Keratinocyte (primary cell): Measurements from ENCODE around the gene RCAN2. TPM values are rescaled to one million over a fixed set of nuclear protein-coding genes. Genes with fewer than 3 reads are reported as not detected.

Experiments
- DNase-seq: peaks from one replicate; pipeline ENCODE4 v3.0.0-alpha.2; 2011; ENCODE audit warnings: low read depth, missing footprints, low spot score
- FAIRE-seq: peaks from 2 replicates; lab custom pipeline; 2011; peaks lifted over from hg19 to GRCh38; lab: Jason Lieb, UNC
- H2AFZ ChIP-seq: 2 replicates; pipeline ENCODE4 v1.6.0; 2012; ENCODE audit warnings: low read length, control low read depth, inconsistent platforms; ENCODE audit not compliant: control insufficient read depth
- H3K27ac ChIP-seq: 2 replicates; pipeline ENCODE4 v1.5.1; 2011; ENCODE audit warnings: low read length; ENCODE audit not compliant: control insufficient read depth, insufficient read depth
- H3K27me3 ChIP-seq: 3 replicates; pipeline ENCODE4 v1.6.0; 2011; ENCODE audit warnings: low read length; ENCODE audit not compliant: control insufficient read depth, insufficient read depth; ENCODE audit errors: extremely low read depth
- H3K36me3 ChIP-seq, 2 experiments: 2 replicates in 1 of 2; 3 replicates in 1 of 2; pipeline ENCODE4 v1.5.1; 2011; ENCODE audit warnings: low read length in 2 of 2, mild to moderate bottlenecking in 1 of 2; ENCODE audit not compliant: control insufficient read depth in 2 of 2, insufficient read depth in 2 of 2; ENCODE audit errors: extremely low read depth in 1 of 2
- H3K4me1 ChIP-seq: 3 replicates; pipeline ENCODE4 v1.5.1; 2011; ENCODE audit warnings: low read length; ENCODE audit not compliant: control insufficient read depth, insufficient read depth; ENCODE audit errors: extremely low read depth
- H3K4me2 ChIP-seq: 3 replicates; pipeline ENCODE4 v1.6.0; 2011; ENCODE audit warnings: low read depth, low read length; ENCODE audit not compliant: control insufficient read depth, insufficient read depth; ENCODE audit errors: extremely low read depth
- H3K4me3 ChIP-seq, 3 experiments: fragments of 200-600 bp in 1 of 3; sonication (generic) in 1 of 3; 2 replicates in 2 of 3; 3 replicates in 1 of 3; pipeline ENCODE4 v1.5.1; 2011 to 2016; ENCODE audit warnings: low read length in 3 of 3, mild to moderate bottlenecking in 3 of 3, control low read depth in 2 of 3, inconsistent platforms in 1 of 3, low read depth in 1 of 3, mixed read lengths in 1 of 3, mixed run types in 1 of 3, moderate library complexity in 1 of 3; ENCODE audit not compliant: control insufficient read depth in 2 of 3, insufficient read depth in 2 of 3; ENCODE audit errors: extremely low read depth in 1 of 3
- H3K79me2 ChIP-seq: 2 replicates; pipeline ENCODE4 v1.6.0; 2012; ENCODE audit warnings: low read length; ENCODE audit not compliant: control insufficient read depth, insufficient read depth
- H3K9ac ChIP-seq: 3 replicates; pipeline ENCODE4 v1.6.0; 2011; ENCODE audit warnings: low read length; ENCODE audit not compliant: control insufficient read depth, insufficient read depth; ENCODE audit errors: extremely low read depth
- H3K9me1 ChIP-seq: 3 replicates; pipeline ENCODE4 v1.6.0; 2011; ENCODE audit warnings: low read length; ENCODE audit not compliant: control insufficient read depth, insufficient read depth; ENCODE audit errors: extremely low read depth
- H3K9me3 ChIP-seq: 2 replicates; pipeline ENCODE4 v1.5.1; 2012; ENCODE audit warnings: low read depth, low read length; ENCODE audit not compliant: control insufficient read depth
- H4K20me1 ChIP-seq: 3 replicates; pipeline ENCODE4 v1.6.0; 2011; ENCODE audit warnings: low read length; ENCODE audit not compliant: control insufficient read depth, insufficient read depth; ENCODE audit errors: extremely low read depth
- CTCF ChIP-seq, 3 experiments: IDR thresholded peaks in 1 of 3; conservative IDR thresholded peaks in 1 of 3; optimal IDR thresholded peaks in 1 of 3; 2 replicates in 2 of 3; 3 replicates in 1 of 3; pipeline versions ENCODE3 to v1.5.1; 2011; ENCODE audit warnings: low read length in 3 of 3, mild to moderate bottlenecking in 3 of 3, moderate library complexity in 2 of 3, control low read depth in 1 of 3, inconsistent platforms in 1 of 3; ENCODE audit not compliant: insufficient read depth in 2 of 3; ENCODE audit errors: extremely low read depth in 1 of 3
- EZH2 ChIP-seq: IDR thresholded peaks from one replicate; pipeline ENCODE4 v1.6.1; 2012; ENCODE audit warnings: inconsistent platforms, mild to moderate bottlenecking, low read length, moderate library complexity
- dilution Hi-C: fragments of 300-500 bp; cut with MboI; formaldehyde crosslinking; loops from one replicate; pipeline ENCODE4 v1.7.0; 2020; ENCODE audit warnings: low sequenced_read_pairs; ENCODE audit not compliant: extremely low pct_ligation_motif_present
- polyA plus RNA-seq, 5 experiments: library from polyadenylated mRNA; depleted of rRNA in 3 of 5; stranded (reverse) in 3 of 5; stranded (forward) in 1 of 5; unstranded in 1 of 5; fragments of >200 nt; gene quantifications; 1 replicate in 1 of 5; 2 replicates in 3 of 5; 3 replicates in 1 of 5; pipeline versions ENCODE4 v1.2.1 to v1.2.3, GENCODE V29; 2011 to 2012; ENCODE audit warnings: missing spikeins in 2 of 5, low read depth in 1 of 5, low replicate concordance in 1 of 5

The RCAN2 gene
- polyA plus RNA-seq, 1 donor (not counting 4 experiments of a cell fraction or from before 2014, with no cell fraction given) = not detected

DNA sequence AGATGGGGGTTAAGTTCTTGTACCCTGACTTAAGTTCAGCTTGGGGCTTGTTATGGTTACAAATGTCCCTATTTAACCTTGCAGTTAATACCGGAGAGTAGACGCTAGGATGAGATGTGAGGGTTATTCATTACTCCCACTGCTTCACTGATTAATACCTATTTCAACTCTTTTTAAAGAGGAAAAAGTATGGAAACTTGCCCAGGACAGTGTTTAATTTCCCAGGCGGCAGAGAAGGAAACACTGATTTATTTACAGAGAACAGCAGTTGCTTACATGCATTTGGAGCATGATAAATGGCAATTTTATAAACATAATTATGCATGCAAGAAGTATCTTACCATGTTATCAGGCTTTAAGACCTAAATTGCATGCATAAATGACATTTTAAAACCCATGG, 137.7 kb downstream of the RCAN2 start:
- DNase-seq (no peak), FAIRE-seq (no peak)
- no peaks in the 10 kb centered on the region for H3K4me1 ChIP-seq
- H3K9me1 ChIP-seq = no peaks in the 10 kb centered on the region
- no peak overlapping the region for H2AFZ ChIP-seq
- H3K4me2 ChIP-seq = no peak overlapping the region
- dilution Hi-C loops = no loop called here
- no peaks in the 10 kb centered on the region for H3K27me3 ChIP-seq
- no peaks in the 10 kb centered on the region for H3K36me3 ChIP-seq
- no peak overlapping the region for H3K9ac ChIP-seq
- TF ChIP-seq EZH2 (no peak), CTCF (optimal IDR thresholded peaks at IDR 0.05 in 1 of 3, IDR thresholded peaks at IDR 0.05 in 1 of 3, conservative IDR thresholded peaks at IDR 0.05 in 1 of 3; ENCODE audit: extremely low read depth in 1 of 3, insufficient read depth in 2 of 3, low read length in 3 of 3) (no peak)
- no peak overlapping the region for H3K27ac ChIP-seq
- no peaks in the 10 kb centered on the region for H3K79me2 ChIP-seq
- no peak overlapping the region for H3K4me3 ChIP-seq
- H4K20me1 ChIP-seq = no peaks in the 10 kb centered on the region
- H3K9me3 ChIP-seq = no peaks in the 10 kb centered on the region

DNA sequence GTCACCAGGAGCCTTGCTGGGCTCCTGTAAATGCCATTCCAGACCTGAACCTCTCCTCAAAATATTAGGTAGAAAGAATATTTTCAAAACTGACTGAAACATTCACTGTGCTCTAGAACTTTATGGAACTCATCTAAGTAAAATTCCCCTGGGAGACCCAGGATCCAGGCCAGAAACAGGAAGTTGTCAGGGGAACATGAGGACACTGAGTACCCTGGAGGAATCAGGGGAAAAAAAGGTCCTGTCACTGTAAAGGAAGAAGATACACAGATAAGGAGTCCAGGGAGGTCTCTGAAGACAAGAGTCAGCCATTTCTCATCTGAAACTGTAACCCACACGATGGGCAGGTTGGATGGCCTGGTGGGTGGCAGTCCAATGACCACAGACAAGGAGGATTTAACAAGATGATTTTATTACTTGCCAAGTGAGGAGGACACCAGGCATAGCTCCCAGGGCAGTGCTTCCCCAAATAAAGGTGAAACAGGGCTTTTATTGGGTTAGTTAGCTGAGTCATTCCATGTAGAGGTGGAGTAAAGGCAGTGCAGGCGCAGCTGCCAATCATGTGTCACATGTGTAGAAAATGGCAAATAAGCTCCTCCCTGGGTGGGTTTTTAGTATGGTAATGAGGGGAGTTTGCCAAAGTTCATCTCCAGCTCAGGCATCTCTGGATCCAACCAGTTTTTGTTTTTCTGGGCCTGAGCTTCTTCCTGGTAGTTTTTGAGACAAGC, 138.5 kb downstream of the RCAN2 start:
- H3K36me3 ChIP-seq = no peaks in the 10 kb centered on the region
- no peaks in the 10 kb centered on the region for H3K9me3 ChIP-seq
- H3K27ac ChIP-seq = no peak overlapping the region
- no peaks in the 10 kb centered on the region for H3K9me1 ChIP-seq
- FAIRE-seq (no peak), DNase-seq (no peak)
- no peaks in the 10 kb centered on the region for H4K20me1 ChIP-seq
- H3K9ac ChIP-seq = no peak overlapping the region
- no peaks in the 10 kb centered on the region for H3K27me3 ChIP-seq
- TF ChIP-seq EZH2 (no peak), CTCF (optimal IDR thresholded peaks at IDR 0.05 in 1 of 3, IDR thresholded peaks at IDR 0.05 in 1 of 3, conservative IDR thresholded peaks at IDR 0.05 in 1 of 3; ENCODE audit: extremely low read depth in 1 of 3, insufficient read depth in 2 of 3, low read length in 3 of 3) (no peak)
- dilution Hi-C loops = no loop called here
- no peak overlapping the region for H3K4me3 ChIP-seq
- H3K79me2 ChIP-seq = no peaks in the 10 kb centered on the region
- H3K4me2 ChIP-seq = no peak overlapping the region
- H2AFZ ChIP-seq = no peak overlapping the region
- no peaks in the 10 kb centered on the region for H3K4me1 ChIP-seq
